BE2C (cell line): ENCODE results near the gene CDH23.

Experiments used
- DNase-seq: peaks from one replicate; pipeline ENCODE4 v3.0.0-alpha.2; 2020
- H3K27me3 ChIP-seq: fragments of 250-450 bp; sonication (Bioruptor Pico); 2 replicates; pipeline ENCODE4 v1.5.1; 2020; ENCODE audit warnings: mild to moderate bottlenecking
- H3K36me3 ChIP-seq: fragments of 250-450 bp; sonication (Bioruptor Pico); 2 replicates; pipeline ENCODE4 v1.5.1; 2020; ENCODE audit warnings: mild to moderate bottlenecking
- H3K4me1 ChIP-seq: fragments of 250-450 bp; sonication (Bioruptor Pico); 2 replicates; pipeline ENCODE4 v1.5.1; 2020
- H3K4me3 ChIP-seq: 2 replicates; pipeline ENCODE4 v1.5.1; 2011; ENCODE audit warnings: low read depth, low read length
- H3K9me3 ChIP-seq: fragments of 250-450 bp; sonication (Bioruptor Pico); 2 replicates; pipeline ENCODE4 v1.5.1; 2020
- TF ChIP-seq, protein P1 (sequence below): IDR thresholded peaks from 2 replicates; pipeline ENCODE4 v1.5.1; 2012; ENCODE audit warnings: mild to moderate bottlenecking, low read depth, low read length

CDH23 gene

DNA sequence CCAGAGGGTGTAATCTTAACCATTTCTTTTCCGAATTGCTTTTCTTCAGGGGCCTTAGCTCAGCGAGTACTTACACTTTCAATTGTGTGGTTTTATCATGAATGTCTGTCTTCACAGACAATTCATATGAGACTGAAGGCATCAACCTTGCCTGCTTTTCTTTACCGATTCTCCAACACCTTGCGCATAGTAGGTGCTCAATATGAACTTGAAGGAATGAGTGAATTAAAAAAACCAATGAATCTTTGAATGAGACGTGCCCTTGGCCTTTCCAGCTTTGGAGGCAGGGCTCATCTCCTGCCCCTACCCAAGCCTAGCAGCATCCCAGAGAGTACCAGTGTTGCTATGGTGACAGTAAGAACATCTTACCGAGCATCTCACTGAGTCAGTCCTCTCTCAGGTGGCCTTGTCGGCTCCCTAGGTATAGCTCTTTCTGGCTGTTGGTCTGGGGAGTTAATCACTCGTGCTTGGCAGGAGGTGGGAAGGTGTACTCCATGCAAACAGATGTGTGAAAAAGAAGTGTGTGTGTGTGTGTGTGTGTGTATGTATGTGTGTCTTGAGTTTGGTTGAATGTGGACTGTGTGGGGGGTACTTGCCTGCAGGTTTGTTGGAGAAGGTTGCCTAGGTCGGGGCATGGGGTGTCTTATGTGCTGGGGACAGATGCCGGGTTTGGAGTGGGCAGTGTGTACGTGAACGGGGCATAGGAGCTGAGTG lies 215.1 kb downstream of the CDH23 start:
- no peaks in the 10 kb centered on the region for H3K27me3 ChIP-seq
- H3K4me1 ChIP-seq = no peaks in the 10 kb centered on the region
- no peak overlapping the region for H3K4me3 ChIP-seq
- H3K36me3 ChIP-seq = no peaks in the 10 kb centered on the region
- TF ChIP-seq, protein P1, sequence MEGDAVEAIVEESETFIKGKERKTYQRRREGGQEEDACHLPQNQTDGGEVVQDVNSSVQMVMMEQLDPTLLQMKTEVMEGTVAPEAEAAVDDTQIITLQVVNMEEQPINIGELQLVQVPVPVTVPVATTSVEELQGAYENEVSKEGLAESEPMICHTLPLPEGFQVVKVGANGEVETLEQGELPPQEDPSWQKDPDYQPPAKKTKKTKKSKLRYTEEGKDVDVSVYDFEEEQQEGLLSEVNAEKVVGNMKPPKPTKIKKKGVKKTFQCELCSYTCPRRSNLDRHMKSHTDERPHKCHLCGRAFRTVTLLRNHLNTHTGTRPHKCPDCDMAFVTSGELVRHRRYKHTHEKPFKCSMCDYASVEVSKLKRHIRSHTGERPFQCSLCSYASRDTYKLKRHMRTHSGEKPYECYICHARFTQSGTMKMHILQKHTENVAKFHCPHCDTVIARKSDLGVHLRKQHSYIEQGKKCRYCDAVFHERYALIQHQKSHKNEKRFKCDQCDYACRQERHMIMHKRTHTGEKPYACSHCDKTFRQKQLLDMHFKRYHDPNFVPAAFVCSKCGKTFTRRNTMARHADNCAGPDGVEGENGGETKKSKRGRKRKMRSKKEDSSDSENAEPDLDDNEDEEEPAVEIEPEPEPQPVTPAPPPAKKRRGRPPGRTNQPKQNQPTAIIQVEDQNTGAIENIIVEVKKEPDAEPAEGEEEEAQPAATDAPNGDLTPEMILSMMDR = no peak
- no peak for DNase-seq
- H3K9me3 ChIP-seq = no peaks in the 10 kb centered on the region

DNA sequence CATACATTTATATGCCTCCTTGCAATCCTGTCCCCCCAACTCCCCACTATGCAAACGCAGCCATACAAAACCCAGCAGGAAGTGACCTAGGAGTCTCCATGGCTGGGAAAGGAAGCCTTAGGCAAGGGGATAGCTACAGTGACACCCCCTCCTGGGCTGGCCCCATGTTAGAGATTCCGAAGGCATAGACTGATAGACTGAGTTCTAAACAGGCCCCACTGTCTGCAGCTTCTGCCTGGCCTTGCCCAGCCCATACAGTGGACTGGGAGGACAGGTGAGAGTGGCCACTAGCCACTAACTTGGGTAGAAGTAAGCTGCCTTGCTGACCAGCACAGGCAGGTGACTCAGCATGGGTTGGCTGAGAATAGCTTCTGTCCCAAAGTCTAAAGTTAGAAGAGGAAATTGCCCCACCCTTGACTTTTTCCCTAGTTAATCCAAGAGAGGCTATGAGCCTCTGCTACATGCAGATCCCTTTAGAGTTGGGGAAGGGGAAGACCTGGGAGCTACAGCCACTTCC lies 216.6 kb downstream of the CDH23 start:
- DNase-seq = no peak
- H3K9me3 ChIP-seq = no peaks in the 10 kb centered on the region
- H3K27me3 ChIP-seq = no peaks in the 10 kb centered on the region
- H3K4me1 ChIP-seq = no peaks in the 10 kb centered on the region
- H3K4me3 ChIP-seq = no peak overlapping the region
- TF ChIP-seq, protein P1 = no peak
- no peaks in the 10 kb centered on the region for H3K36me3 ChIP-seq

DNA sequence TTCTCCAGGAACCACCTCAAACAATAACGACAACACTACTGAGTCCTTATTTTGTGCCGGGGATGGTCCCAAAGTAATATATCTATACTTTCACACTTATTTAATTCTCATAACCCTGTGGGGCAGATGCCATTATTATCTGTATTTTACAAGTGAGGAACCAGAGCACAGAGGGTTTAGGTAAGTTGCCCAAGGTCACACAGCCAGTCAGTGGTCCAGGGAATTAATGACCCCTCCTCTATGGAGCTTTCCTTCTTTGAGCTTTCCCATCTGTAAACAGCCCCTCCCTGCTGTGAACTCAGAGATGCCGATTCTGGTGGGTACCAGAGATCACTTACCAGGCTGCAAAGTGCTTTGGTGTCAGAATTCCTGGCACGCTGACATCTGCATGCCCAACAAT lies 217.2 kb downstream of the CDH23 start:
- Histone ChIP-seq H3K4me3 (no peak overlapping the region), H3K36me3 (no peaks in the 10 kb centered on the region), H3K9me3 (no peaks in the 10 kb centered on the region), H3K4me1 (no peaks in the 10 kb centered on the region), H3K27me3 (no peaks in the 10 kb centered on the region)
- TF ChIP-seq, protein P1 = no peak
- no peak for DNase-seq

DNA sequence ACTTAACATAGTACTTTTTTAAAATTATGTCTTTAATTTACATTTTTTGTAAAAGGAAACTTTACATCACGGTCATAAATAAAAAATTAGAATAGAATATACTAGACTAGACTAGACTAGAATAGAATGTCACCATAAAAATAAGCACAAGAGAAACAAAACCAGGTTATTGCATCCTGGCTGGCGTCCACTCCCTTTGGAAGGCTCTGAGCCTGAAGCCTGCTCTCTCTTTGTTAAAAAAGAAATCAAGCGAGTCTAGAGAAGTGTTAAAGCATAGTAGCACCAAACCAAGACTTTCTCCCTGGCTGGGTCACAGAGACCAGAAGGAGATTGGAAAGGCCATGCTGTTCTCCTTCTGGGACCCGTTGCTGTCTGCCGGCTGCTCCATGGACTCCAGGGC lies 218.2 kb downstream of the CDH23 start:
- H3K4me1 ChIP-seq = no peaks in the 10 kb centered on the region
- no peaks in the 10 kb centered on the region for H3K9me3 ChIP-seq
- H3K27me3 ChIP-seq = no peaks in the 10 kb centered on the region
- H3K36me3 ChIP-seq = no peaks in the 10 kb centered on the region
- no peak for DNase-seq
- no peak overlapping the region for H3K4me3 ChIP-seq
- TF ChIP-seq, protein P1 = no peak

DNA sequence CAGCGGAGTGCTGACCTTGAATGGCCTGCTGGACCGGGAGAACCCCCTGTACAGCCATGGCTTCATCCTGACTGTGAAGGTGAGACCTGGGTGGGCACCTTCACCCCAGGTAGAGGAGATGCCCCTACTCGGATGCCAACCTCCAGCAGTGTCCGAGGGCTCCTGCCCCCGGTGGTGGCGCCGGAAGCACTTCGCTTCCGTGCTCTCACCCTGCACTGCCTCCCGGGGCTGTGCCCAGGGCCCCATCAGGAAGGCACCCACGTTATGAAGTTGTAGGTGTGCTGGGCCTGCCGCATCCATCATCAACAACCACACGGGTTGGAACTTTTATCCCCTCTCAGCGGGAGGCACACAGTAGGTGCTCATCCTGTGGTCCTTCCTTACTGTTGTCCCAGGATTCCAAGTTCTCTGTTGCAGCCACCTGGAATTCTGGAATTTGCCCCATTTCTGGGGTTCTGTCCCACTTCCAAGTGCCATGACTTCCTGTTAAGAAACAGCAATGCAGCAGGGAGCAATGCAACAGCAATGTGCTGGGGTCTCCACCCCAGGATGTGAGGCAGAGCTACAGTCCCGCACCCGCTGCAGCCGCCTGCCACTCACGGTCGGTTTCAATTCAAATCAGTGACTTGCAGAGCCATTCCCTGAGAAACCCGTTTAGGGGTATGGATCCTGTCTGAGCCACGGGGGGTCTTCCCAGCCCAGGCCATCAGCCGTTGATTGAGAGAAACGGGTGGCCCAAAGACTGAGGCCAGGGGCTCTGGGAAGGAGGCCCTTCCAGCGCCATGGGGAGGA lies 219.0 kb downstream of the CDH23 start:
- Histone ChIP-seq H3K27me3 (no peaks in the 10 kb centered on the region), H3K4me1 (no peaks in the 10 kb centered on the region; the same call in 1 of the 2 replicates), H3K4me3 (no peak overlapping the region), H3K36me3 (no peaks in the 10 kb centered on the region), H3K9me3 (no peaks in the 10 kb centered on the region)
- DNase-seq = no peak
- TF ChIP-seq, protein P1 = no peak
